H1 (cell line): ENCODE data around the gene SMC3. TPM values are rescaled to one million over a fixed set of nuclear protein-coding genes. Genes with fewer than 3 reads are reported as not detected.

ENCODE experiments used
- BRCA1 ChIP-seq: IDR thresholded peaks from 2 replicates; pipeline ENCODE4 v1.6.1; 2012; ENCODE audit warnings: low read depth, low read length, improper control_type of control experiment
- JUND ChIP-seq: IDR thresholded peaks from 2 replicates; pipeline ENCODE4 v1.6.1; 2011; ENCODE audit warnings: mild to moderate bottlenecking, improper control_type of control experiment, low read length
- RAD21 ChIP-seq, 2 experiments: IDR thresholded peaks in 1 of 2; conservative IDR thresholded peaks in 1 of 2; 2 replicates each; pipeline ENCODE4 v1.6.1; 2011; ENCODE audit warnings: low read depth in 2 of 2, low read length in 2 of 2, improper control_type of control experiment in 1 of 2, inconsistent platforms in 1 of 2, mild to moderate bottlenecking in 1 of 2, moderate library complexity in 1 of 2
- SAP30 ChIP-seq: fragments of 300-600 bp; sonication (generic); IDR thresholded peaks from 2 replicates; pipeline ENCODE4 v1.7.1; 2012; ENCODE audit warnings: low read length, moderate library complexity, mild to moderate bottlenecking, inconsistent platforms; ENCODE audit not compliant: insufficient read depth, insufficient replicate concordance
- SIRT6 ChIP-seq: IDR thresholded peaks from one replicate; pipeline ENCODE4 v1.7.1; 2012; ENCODE audit warnings: low read length, inconsistent platforms
- TBP ChIP-seq: IDR thresholded peaks from 2 replicates; pipeline ENCODE4 v1.6.1; 2011; ENCODE audit warnings: low read depth, low read length, improper control_type of control experiment
- polyA plus RNA-seq, 7 experiments: library from polyadenylated mRNA; depleted of rRNA in 3 of 7; stranded (reverse) in 5 of 7; unstranded in 2 of 7; fragments of >200 nt in 5 of 7; fragments of 200-250 nt in 2 of 7; gene quantifications; 1 replicate in 5 of 7; 2 replicates in 1 of 7; 4 replicates in 1 of 7; pipeline versions ENCODE4 v1.2.1 to v1.2.3, GENCODE V29; 2011 to 2013; ENCODE audit warnings: missing spikeins in 2 of 7, mixed read lengths in 2 of 7
- total RNA-seq: library from RNA; stranded (reverse); fragmentation: NEBNext Ultra II Directional; extraction: Animal tissue kit (Norgen Biotek cat#: 25700); gene quantifications from 2 replicates; pipeline ENCODE4 v1.2.1, GENCODE V29; 2021

Gene SMC3
- total and polyA plus RNA-seq, 2 of the 8 experiments (the other 6 are each of a cell fraction or from before 2014, with no cell fraction given): 12.7 to 93.4 TPM

DNA sequence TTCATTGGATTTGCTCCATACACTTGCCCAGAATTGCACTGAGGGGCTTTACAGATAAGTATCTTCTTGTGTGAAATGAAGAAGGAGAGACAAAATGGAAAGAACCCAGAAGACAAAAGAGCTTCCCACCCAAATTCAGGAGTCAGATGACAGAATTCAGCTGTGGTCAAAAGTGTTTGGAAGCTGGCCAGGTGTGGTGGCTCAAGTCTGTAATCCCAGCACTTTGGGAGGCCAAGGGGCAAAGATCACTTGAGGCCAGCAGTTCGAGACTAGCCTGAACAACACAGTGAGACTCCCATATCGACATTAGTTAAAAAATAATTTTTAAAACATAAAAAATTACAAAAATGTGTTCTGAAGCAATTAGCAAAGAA, 42.6 kb upstream of the SMC3 start (continued):
- no peak for TF ChIP-seq SAP30
- TF ChIP-seq SIRT6: no peak
- no peak for TF ChIP-seq BRCA1
- TF ChIP-seq JUND: no peak
- TF ChIP-seq TBP: no peak
- TF ChIP-seq RAD21 (IDR thresholded peaks at IDR 0.05 in 1 of 2, conservative IDR thresholded peaks at IDR 0.05 in 1 of 2; ENCODE audit: low read depth in 2 of 2, low read length in 2 of 2): no peak
